ENCODE measurements around the gene ITM2C.

Gene ITM2C

DNA sequence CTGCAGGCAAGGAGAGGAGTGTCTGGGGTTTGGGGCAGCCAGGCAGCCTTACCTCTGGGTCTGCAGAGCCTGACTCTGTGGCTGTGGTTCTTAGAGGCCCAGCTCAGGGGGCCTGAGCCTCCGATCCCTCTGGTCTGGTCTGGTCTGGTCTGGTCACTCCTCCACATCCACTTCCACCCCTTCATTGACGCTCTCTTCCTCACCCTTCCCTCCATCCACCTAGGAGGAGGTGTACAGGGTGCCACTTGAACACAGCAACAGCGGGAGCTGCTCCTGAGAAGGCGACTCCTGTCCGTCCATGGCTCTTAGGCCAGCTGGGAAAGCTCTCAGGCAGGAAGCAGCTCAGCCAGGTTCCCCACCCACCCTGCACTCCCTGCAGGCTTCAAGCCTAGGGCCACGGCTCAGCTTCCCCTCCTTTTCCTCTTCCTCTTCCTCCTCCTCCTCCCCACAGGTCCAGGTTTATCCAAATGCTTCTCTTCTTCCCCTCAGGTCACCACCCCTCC, 43.4 kb downstream of the ITM2C start:
- peaks cover 10% of the 10 kb centered on the region for H3K36me3 Mint-ChIP-seq (ENCODE audit: low read depth)
- intact Hi-C loops (cut with micrococcal nuclease), result loop anchor here (10.0 kb wide), 1 partner anchor 147 kb away; the partner anchor contains the start of gene PSMD1
- peaks cover 40% of the 10 kb centered on the region for H3K4me1 Mint-ChIP-seq (ENCODE audit: low read depth)
- no peaks in the 10 kb centered on the region for H3K9me3 Mint-ChIP-seq
- peak overlapping the region; percentile 55 for H3K27ac Mint-ChIP-seq
- no peak overlapping the region for H3K4me3 Mint-ChIP-seq
- peaks cover 26% of the 10 kb centered on the region for H3K27me3 Mint-ChIP-seq

DNA sequence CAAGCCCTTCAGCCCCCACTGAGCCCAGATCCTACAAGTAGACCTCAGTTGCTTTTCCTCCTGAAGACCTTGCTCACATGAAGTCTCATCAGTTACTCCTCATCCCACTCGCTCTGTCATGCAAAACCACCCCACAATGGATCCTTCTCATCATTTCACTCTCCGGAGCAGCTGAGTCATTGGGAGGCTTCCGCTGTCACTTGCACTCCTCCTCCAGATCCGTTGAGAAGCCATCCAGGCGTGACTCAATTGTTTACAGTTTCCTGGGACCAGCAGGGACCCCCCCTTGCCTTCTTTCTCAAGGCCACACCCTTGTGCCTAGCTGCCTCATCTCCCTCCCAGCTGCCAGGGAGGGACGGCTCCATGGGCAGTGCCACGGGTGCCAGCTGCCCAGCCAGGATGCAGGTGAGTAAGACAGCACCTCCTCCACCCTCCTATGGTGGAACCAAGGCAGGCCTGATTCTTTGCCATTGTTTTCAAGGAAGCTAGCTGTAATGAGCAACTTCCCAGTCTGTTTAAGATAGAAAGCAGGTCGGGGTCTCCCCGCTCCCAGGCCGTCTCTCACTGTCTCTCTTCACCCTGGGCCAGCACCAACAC, 44.0 kb downstream of the ITM2C start:
- H3K4me3 Mint-ChIP-seq, result no peak overlapping the region
- H3K9me3 Mint-ChIP-seq, result no peaks in the 10 kb centered on the region
- H3K27me3 Mint-ChIP-seq, result peaks cover 26% of the 10 kb centered on the region
- H3K36me3 Mint-ChIP-seq (ENCODE audit: low read depth), result peaks cover 10% of the 10 kb centered on the region
- H3K4me1 Mint-ChIP-seq (ENCODE audit: low read depth), result peaks cover 45% of the 10 kb centered on the region
- H3K27ac Mint-ChIP-seq, result peak overlapping the region; percentile 55
- intact Hi-C loops (cut with micrococcal nuclease), result loop anchor here (10.0 kb wide), 1 partner anchor 146 kb away; the partner anchor contains the start of gene PSMD1

GRCh38 chr2:230909841-230910545, 45.3 kb downstream of the ITM2C start:
- Mint-ChIP-seq H3K27ac (peak overlapping the region; percentile 55), H3K36me3 (ENCODE audit: low read depth) (peaks cover 10% of the 10 kb centered on the region), H3K4me3 (no peak overlapping the region), H3K4me1 (ENCODE audit: low read depth) (peaks cover 58% of the 10 kb centered on the region), H3K27me3 (peaks cover 26% of the 10 kb centered on the region), H3K9me3 (no peaks in the 10 kb centered on the region)
- intact Hi-C loops (cut with micrococcal nuclease), result loop anchor here (10.0 kb wide), 1 partner anchor 145 kb away; the partner anchor contains the start of gene PSMD1

DNA sequence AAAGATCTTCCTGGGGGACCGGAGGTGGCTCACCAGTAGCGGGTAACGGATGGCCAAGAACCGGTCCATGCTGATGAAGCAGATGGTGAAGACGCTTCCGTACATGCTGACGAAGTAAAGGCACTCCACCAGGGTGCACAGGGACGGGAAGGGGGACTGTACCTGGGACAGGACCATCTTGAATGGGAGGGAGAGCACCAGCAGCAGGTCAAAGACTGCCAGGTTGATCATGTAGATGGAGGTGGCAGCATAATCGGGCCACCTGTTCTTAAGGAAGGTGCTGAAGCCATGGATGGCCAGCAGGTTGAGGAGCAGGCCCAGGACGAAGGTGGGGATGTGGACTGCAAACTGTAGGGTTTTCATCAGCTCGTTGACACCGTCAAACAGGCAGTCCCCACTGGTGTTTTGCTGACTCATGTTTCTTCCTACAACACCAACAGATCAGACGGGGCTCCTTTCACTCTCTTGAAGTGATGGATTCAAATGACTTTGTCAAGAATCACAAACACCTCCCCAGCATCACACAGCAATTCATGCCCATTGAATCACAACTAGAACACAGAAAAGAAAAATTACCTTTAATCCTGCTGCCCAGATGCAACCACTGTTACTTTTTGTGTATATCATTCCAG, 45.9 kb downstream of the ITM2C start:
- H3K4me3 Mint-ChIP-seq, result no peak overlapping the region
- intact Hi-C loops (cut with micrococcal nuclease), result no loop called here
- H3K27me3 Mint-ChIP-seq, result peaks cover 25% of the 10 kb centered on the region
- H3K36me3 Mint-ChIP-seq (ENCODE audit: low read depth), result peaks cover 10% of the 10 kb centered on the region
- H3K4me1 Mint-ChIP-seq (ENCODE audit: low read depth), result peaks cover 65% of the 10 kb centered on the region
- peak overlapping the region; percentile 55 for H3K27ac Mint-ChIP-seq
- no peaks in the 10 kb centered on the region for H3K9me3 Mint-ChIP-seq

- Mint-ChIP-seq H3K4me3 (no peak overlapping the region), H3K4me1 (ENCODE audit: low read depth) (peaks cover 68% of the 10 kb centered on the region), H3K36me3 (ENCODE audit: low read depth) (peaks cover 10% of the 10 kb centered on the region), H3K27ac (no peak overlapping the region), H3K9me3 (no peaks in the 10 kb centered on the region), H3K27me3 (peaks cover 24% of the 10 kb centered on the region)
- intact Hi-C loops (cut with micrococcal nuclease), result no loop called here
Observed at GRCh38 chr2:230912046-230912445, 47.3 kb downstream of the ITM2C start.

GRCh38 chr2:230912724-230913123, 48.0 kb downstream of the ITM2C start:
- Mint-ChIP-seq H3K4me3 (no peak overlapping the region), H3K9me3 (no peaks in the 10 kb centered on the region), H3K27ac (peak overlapping the region; percentile 95), H3K27me3 (peaks cover 24% of the 10 kb centered on the region), H3K36me3 (ENCODE audit: low read depth) (peaks cover 10% of the 10 kb centered on the region), H3K4me1 (ENCODE audit: low read depth) (peaks cover 66% of the 10 kb centered on the region)
- intact Hi-C loops (cut with micrococcal nuclease), result no loop called here

DNA sequence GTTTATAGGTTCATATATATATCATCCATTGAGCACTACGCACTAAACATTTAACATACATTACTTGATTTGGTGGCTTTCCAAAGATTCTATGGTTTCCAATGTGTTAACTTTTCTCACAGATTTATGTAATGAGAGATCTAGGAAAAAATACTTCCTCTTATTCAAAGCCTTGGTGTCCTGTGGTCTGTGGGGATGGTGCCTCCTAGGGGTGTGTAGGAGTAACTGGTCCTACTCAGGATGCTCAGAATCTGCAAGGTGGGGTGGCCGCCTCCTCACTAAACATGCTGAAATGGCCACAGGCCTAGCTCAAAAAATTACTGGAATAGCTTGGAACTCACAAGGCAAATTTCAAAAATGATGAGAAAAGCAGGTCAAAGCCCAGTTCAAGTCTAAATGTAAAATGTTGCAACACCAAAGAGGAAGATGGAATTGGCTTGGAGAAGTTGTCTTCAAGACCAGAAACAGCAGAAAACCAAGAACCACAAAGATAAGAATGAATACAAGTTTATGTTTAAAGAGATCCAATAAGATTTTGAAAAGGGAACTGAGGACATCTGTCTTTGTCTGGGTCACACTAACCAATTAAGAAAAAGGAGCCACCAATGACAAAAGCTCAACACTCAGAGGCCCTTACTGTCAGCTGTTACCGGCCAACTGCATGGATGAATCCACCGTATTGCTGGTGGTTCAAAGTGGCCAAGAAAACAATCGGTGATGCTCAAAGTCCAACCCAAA, 48.8 kb downstream of the ITM2C start:
- Mint-ChIP-seq H3K27ac (peak overlapping the region; percentile 95), H3K27me3 (peaks cover 27% of the 10 kb centered on the region), H3K9me3 (no peaks in the 10 kb centered on the region), H3K4me1 (ENCODE audit: low read depth) (peaks cover 58% of the 10 kb centered on the region), H3K36me3 (ENCODE audit: low read depth) (peaks cover 10% of the 10 kb centered on the region), H3K4me3 (no peak overlapping the region)
- intact Hi-C loops (cut with micrococcal nuclease), result no loop called here

GRCh38 chr2:230914886-230915285, 50.1 kb downstream of the ITM2C start:
- no peak overlapping the region for H3K4me3 Mint-ChIP-seq
- H3K9me3 Mint-ChIP-seq, result no peaks in the 10 kb centered on the region
- peaks cover 46% of the 10 kb centered on the region for H3K4me1 Mint-ChIP-seq (ENCODE audit: low read depth)
- peaks cover 19% of the 10 kb centered on the region for H3K27me3 Mint-ChIP-seq
- intact Hi-C loops (cut with micrococcal nuclease), result no loop called here
- peak overlapping the region; percentile 95 for H3K27ac Mint-ChIP-seq
- H3K36me3 Mint-ChIP-seq (ENCODE audit: low read depth), result peaks cover 7% of the 10 kb centered on the region

- intact Hi-C loops (cut with micrococcal nuclease), result no loop called here
- Mint-ChIP-seq H3K4me1 (ENCODE audit: low read depth) (peaks cover 44% of the 10 kb centered on the region), H3K27me3 (peaks cover 16% of the 10 kb centered on the region), H3K9me3 (no peaks in the 10 kb centered on the region), H3K36me3 (ENCODE audit: low read depth) (peaks cover 3% of the 10 kb centered on the region), H3K4me3 (no peak overlapping the region), H3K27ac (peak overlapping the region; percentile 95)
Observed at GRCh38 chr2:230915319-230915718, 50.6 kb downstream of the ITM2C start.

DNA sequence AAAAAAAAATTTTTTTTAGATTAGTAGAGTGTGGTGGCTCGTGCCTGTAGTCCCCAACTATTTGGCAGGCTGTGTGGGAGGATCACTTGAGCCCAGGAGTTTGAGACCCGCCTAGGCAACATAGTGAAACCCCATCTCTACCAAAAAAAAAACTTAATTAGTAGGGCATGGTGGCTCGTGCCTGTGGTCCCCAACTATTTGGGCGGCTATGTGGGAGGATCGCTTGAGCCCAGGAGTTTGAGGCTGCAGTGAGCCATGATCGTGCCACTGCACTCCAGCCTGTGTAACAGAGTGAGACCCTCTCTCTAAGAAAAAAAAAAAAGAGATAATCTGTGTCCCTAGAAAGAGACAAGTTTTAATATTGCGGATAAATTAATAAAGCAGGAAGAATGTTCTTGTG, 51.5 kb downstream of the ITM2C start:
- no peaks in the 10 kb centered on the region for H3K36me3 Mint-ChIP-seq (ENCODE audit: low read depth)
- peak overlapping the region; percentile 95 for H3K27ac Mint-ChIP-seq
- intact Hi-C loops (cut with micrococcal nuclease), result no loop called here
- H3K27me3 Mint-ChIP-seq, result peaks cover 7% of the 10 kb centered on the region
- H3K4me1 Mint-ChIP-seq (ENCODE audit: low read depth), result peaks cover 36% of the 10 kb centered on the region
- H3K4me3 Mint-ChIP-seq, result no peak overlapping the region
- no peaks in the 10 kb centered on the region for H3K9me3 Mint-ChIP-seq

DNA sequence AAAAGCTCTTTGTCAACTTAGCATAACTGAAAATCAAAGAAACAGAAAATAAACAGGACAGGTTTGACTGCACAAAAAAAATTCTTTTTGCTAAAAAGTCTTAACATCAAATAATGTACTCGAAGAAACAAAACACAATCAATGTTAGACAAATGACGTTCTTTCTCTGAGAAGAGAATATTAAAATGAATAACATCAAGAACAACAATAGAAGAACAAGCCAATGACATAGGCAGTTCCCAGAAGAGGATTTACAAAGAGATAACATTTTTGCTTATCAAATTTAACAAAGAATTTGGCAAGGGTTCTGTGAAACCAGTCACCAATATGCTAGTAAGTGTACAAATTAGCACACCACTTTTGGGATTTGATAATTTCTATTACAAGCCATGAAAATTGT, 54.5 kb downstream of the ITM2C start:
- H3K27ac Mint-ChIP-seq, result no peak overlapping the region
- H3K27me3 Mint-ChIP-seq, result peaks cover 4% of the 10 kb centered on the region
- intact Hi-C loops (cut with micrococcal nuclease), result no loop called here
- H3K36me3 Mint-ChIP-seq (ENCODE audit: low read depth), result no peaks in the 10 kb centered on the region
- H3K9me3 Mint-ChIP-seq, result no peaks in the 10 kb centered on the region
- peaks cover 39% of the 10 kb centered on the region for H3K4me1 Mint-ChIP-seq (ENCODE audit: low read depth)
- no peak overlapping the region for H3K4me3 Mint-ChIP-seq

DNA sequence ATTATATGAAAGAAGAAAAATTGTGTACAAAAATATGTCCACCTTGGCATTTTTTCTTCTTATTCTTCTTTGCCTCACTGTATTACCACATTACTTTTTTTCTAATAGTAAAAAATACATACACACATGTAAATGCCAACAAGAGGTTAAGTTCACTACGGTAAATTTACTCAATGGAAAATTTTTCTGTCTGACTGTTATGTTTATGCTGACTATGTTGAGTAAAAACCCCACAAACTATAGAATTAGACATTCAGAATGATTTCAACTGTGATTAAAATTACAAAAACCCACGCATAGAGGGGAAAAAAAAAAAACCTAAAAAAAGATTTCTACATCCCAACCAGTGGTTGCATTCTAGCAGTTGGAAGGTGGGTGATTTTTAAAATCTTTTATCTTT, 54.9 kb downstream of the ITM2C start:
- Mint-ChIP-seq H3K9me3 (no peaks in the 10 kb centered on the region), H3K4me3 (no peak overlapping the region), H3K27ac (peak overlapping the region; percentile 39), H3K4me1 (ENCODE audit: low read depth) (peaks cover 39% of the 10 kb centered on the region), H3K27me3 (peaks cover 4% of the 10 kb centered on the region), H3K36me3 (ENCODE audit: low read depth) (no peaks in the 10 kb centered on the region)
- intact Hi-C loops (cut with micrococcal nuclease), result no loop called here

- Mint-ChIP-seq H3K27me3 (peaks cover 4% of the 10 kb centered on the region), H3K9me3 (no peaks in the 10 kb centered on the region), H3K4me3 (no peak overlapping the region), H3K4me1 (ENCODE audit: low read depth) (peaks cover 39% of the 10 kb centered on the region), H3K27ac (peak overlapping the region; percentile 39), H3K36me3 (ENCODE audit: low read depth) (no peaks in the 10 kb centered on the region)
- intact Hi-C loops (cut with micrococcal nuclease), result no loop called here
Observed at GRCh38 chr2:230920167-230920566, 55.4 kb downstream of the ITM2C start.
